Liver (tissue), 9 donors: ENCODE results near the gene ZC3H8. TPM values are rescaled to one million over a fixed set of nuclear protein-coding genes. Genes with fewer than 3 reads are reported as not detected.

Source experiments
- DNase-seq: peaks from one replicate; pipeline ENCODE4 v3.0.0-alpha.2; 2017; ENCODE audit warnings: low spot score
- H3K27ac ChIP-seq, 2 donors: one replicate each; pipeline ENCODE4 v1.7.0; 2013; ENCODE audit warnings: inconsistent platforms in 2 of 2, low read length in 2 of 2, control low read depth in 1 of 2, low read depth in 1 of 2, mild to moderate bottlenecking in 1 of 2
- H3K27me3 ChIP-seq, 4 donors: one replicate each; pipeline versions ENCODE4 v1.6.1 to v1.7.0; 2013; ENCODE audit warnings: low read length in 3 of 4, inconsistent platforms in 1 of 4, mild to moderate bottlenecking in 1 of 4, moderate library complexity in 1 of 4; ENCODE audit not compliant: control insufficient read depth in 4 of 4, insufficient read depth in 4 of 4
- H3K36me3 ChIP-seq, 4 donors: one replicate each; pipeline versions ENCODE4 v1.6.1 to v1.7.0; 2013; ENCODE audit warnings: low read length in 3 of 4, mild to moderate bottlenecking in 3 of 4, low read depth in 1 of 4, moderate library complexity in 1 of 4; ENCODE audit not compliant: control insufficient read depth in 4 of 4, insufficient read depth in 3 of 4
- H3K4me1 ChIP-seq, 4 donors: one replicate each; pipeline versions ENCODE4 v1.6.1 to v1.7.0; 2013; ENCODE audit warnings: low read length in 3 of 4, mild to moderate bottlenecking in 3 of 4, moderate library complexity in 1 of 4; ENCODE audit not compliant: control insufficient read depth in 4 of 4, insufficient read depth in 4 of 4
- H3K4me3 ChIP-seq, 3 donors: one replicate each; pipeline versions ENCODE4 v1.6.1 to v1.7.0; 2013; ENCODE audit warnings: low read length in 3 of 3, control low read depth in 1 of 3, low read depth in 1 of 3, mild to moderate bottlenecking in 1 of 3
- H3K9ac ChIP-seq, 2 donors: one replicate each; pipeline ENCODE4 v1.7.0; 2013; ENCODE audit warnings: low read length in 2 of 2, mild to moderate bottlenecking in 2 of 2, moderate library complexity in 2 of 2, control low read depth in 1 of 2, low read depth in 1 of 2
- H3K9me3 ChIP-seq, 4 donors: one replicate each; pipeline versions ENCODE4 v1.6.1 to v1.7.0; 2013; ENCODE audit warnings: low read length in 3 of 4; ENCODE audit not compliant: control insufficient read depth in 4 of 4
- FOXA1 ChIP-seq: IDR thresholded peaks from 2 replicates; pipeline ENCODE4 v1.6.1; 2016; ENCODE audit warnings: antibody characterized with exemption
- GABPA ChIP-seq, 2 donors: IDR thresholded peaks in 1 of 2; conservative IDR thresholded peaks in 1 of 2; 2 replicates each; pipeline ENCODE4 v1.6.1; 2016; ENCODE audit warnings: antibody characterized with exemption in 2 of 2, mild to moderate bottlenecking in 1 of 2, moderate library complexity in 1 of 2
- HNF4G ChIP-seq: IDR thresholded peaks from 2 replicates; pipeline ENCODE4 v1.6.1; 2016; ENCODE audit warnings: antibody characterized with exemption
- JUND ChIP-seq, 2 donors: IDR thresholded peaks; 2 replicates each; pipeline ENCODE4 v1.6.1; 2016; ENCODE audit warnings: antibody characterized with exemption in 2 of 2
- NR2F2 ChIP-seq: IDR thresholded peaks from 2 replicates; pipeline ENCODE4 v1.6.1; 2016; ENCODE audit warnings: antibody characterized with exemption
- RAD21 ChIP-seq, 2 donors: IDR thresholded peaks; 2 replicates each; pipeline ENCODE4 v1.6.1; 2016; ENCODE audit warnings: antibody characterized with exemption in 2 of 2, mild to moderate bottlenecking in 2 of 2
- RXRA ChIP-seq, 2 donors: IDR thresholded peaks; 2 replicates each; pipeline ENCODE4 v1.6.1; 2017 to 2018; ENCODE audit warnings: antibody characterized with exemption in 2 of 2, mild to moderate bottlenecking in 1 of 2
- SP1 ChIP-seq: IDR thresholded peaks from 2 replicates; pipeline ENCODE4 v1.6.1; 2018; ENCODE audit warnings: antibody characterized with exemption, mild to moderate bottlenecking
- TAF1 ChIP-seq: conservative IDR thresholded peaks from 2 replicates; pipeline ENCODE4 v1.6.1; 2016; ENCODE audit warnings: antibody characterized with exemption, mild to moderate bottlenecking
- YY1 ChIP-seq: IDR thresholded peaks from 2 replicates; pipeline ENCODE4 v1.6.1; 2016; ENCODE audit warnings: antibody characterized with exemption, mild to moderate bottlenecking
- WGBS: extraction: QIAGEN DNeasy Blood & Tissue Kit; methylation state at CpG from one replicate; pipeline ENCODE4 v1.1.7; 2013; 5-methylcytosine and 5-hydroxymethylcytosine counted together
- polyA plus RNA-seq, 2 donors: library from polyadenylated mRNA; stranded (reverse) in 1 of 2; unstranded in 1 of 2; fragments of 200-250 nt in 1 of 2; fragments of >200 nt in 1 of 2; fragmentation: Nextera tagmentation in 1 of 2; extraction: Ambion mirVana in 1 of 2; gene quantifications; one replicate each; pipeline versions ENCODE4 v1.2.1 to v1.2.3, GENCODE V29; 2013 to 2015
- total RNA-seq, 2 donors: library from RNA; depleted of rRNA; stranded (reverse); fragments of >200 nt; gene quantifications; one replicate each; pipeline ENCODE4 v1.2.3, GENCODE V29; 2014
- TF ChIP-seq, protein P1 (sequence below): fragments of 150-350 bp; IDR thresholded peaks from 2 replicates; pipeline ENCODE4 v1.5.1; 2017; ENCODE audit warnings: improper control_type of control experiment, low read depth, low read length; ENCODE audit not compliant: missing input control
- TF ChIP-seq, protein P2 (sequence below): IDR thresholded peaks from 2 replicates; pipeline ENCODE4 v1.6.1; 2016; ENCODE audit warnings: antibody characterized with exemption
- TF ChIP-seq, protein P3 (sequence below): IDR thresholded peaks from 2 replicates; pipeline ENCODE4 v1.6.1; 2016; ENCODE audit warnings: antibody characterized with exemption
- donor health status: healthy.
- donor health status: healthy.
- donor health status: healthy.
- donor health status: healthy.
- donor health status: healthy.

The ZC3H8 gene
- total and polyA plus RNA-seq, 4 donors = 2.4 to 8.9 (median 6.5) TPM

DNA sequence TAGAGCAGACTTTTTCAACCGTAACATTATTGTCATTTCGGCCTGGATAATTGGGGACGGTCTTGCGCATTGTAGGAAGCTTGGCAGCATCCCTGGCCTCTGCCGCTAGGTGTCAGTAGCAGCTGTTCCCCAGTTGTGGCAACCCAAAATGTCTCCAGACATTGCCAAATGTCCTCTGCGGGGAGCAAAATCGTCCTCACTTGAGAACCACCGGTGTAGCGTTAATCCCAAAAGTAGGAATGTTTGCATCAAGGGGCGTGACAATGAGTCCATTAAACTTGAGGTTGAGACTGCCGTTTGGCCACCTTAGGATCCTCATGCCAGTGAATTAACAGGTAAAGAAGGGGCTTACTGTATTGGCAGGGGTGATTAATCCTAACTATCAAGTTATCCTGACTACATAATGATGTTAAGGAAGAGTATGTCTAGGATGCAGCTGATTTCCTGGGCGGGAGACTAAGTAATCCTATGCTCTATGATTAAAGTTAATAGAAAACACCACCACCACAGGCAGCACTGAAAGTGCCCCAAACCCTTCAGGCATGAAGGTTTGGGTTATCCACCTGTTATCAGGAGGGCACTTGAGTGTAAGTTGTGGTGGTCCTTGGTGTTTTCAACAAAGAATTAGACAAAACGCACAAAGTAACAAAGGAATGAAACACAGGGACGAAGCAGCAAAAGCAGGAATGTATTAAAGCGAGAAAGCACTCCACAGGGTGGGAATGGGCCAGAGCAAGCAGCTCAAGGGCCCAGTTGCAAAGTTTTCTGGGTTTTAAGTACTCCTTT lies 4.9 kb upstream of the ZC3H8 start:
- TF ChIP-seq TAF1 (no peak), RXRA (IDR thresholded peaks at IDR 0.05) (peak; percentile 29 to 65), RAD21 (IDR thresholded peaks at IDR 0.05) (peak; percentile 99 to 100), YY1 (peak; percentile 65)
- TF ChIP-seq, protein P1, sequence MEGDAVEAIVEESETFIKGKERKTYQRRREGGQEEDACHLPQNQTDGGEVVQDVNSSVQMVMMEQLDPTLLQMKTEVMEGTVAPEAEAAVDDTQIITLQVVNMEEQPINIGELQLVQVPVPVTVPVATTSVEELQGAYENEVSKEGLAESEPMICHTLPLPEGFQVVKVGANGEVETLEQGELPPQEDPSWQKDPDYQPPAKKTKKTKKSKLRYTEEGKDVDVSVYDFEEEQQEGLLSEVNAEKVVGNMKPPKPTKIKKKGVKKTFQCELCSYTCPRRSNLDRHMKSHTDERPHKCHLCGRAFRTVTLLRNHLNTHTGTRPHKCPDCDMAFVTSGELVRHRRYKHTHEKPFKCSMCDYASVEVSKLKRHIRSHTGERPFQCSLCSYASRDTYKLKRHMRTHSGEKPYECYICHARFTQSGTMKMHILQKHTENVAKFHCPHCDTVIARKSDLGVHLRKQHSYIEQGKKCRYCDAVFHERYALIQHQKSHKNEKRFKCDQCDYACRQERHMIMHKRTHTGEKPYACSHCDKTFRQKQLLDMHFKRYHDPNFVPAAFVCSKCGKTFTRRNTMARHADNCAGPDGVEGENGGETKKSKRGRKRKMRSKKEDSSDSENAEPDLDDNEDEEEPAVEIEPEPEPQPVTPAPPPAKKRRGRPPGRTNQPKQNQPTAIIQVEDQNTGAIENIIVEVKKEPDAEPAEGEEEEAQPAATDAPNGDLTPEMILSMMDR = peak; percentile 97
- TF ChIP-seq, protein P2, sequence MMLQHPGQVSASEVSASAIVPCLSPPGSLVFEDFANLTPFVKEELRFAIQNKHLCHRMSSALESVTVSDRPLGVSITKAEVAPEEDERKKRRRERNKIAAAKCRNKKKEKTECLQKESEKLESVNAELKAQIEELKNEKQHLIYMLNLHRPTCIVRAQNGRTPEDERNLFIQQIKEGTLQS = no peak
- Histone ChIP-seq H3K27ac (no peak overlapping the region), H3K9me3 (no peaks in the 10 kb centered on the region), H3K4me3 (peak overlapping the region in 2 of 3 donors; percentile 35 to 43), H3K4me1 (peaks cover 0 to 6% (median 0%) of the 10 kb centered on the region in 4 donors), H3K9ac (peak overlapping the region; percentile 5 to 56), H3K36me3 (no peaks in the 10 kb centered on the region), H3K27me3 (no peaks in the 10 kb centered on the region)
- DNase-seq = peak; percentile 85
- WGBS = 21% methylated on average over 15 of the region's 15 CpGs

DNA sequence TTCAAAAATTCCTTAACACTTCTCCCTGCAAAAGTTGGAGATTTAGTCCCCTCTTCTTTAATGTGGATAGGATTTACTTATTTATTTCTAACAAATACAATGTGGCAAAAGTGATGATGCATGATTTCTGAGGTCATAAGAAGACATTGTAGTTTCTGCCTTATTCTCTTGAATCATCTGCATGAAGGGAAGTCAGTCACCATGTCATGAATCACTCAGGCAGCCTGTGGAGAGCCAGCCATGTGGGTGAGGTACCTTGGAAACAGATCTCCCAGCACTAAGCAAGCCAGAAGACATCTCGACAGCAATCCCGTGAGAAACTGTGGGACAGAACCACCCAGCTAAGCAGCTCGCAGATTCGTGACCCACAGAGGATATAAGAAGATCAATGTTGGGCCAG lies 2.7 kb upstream of the ZC3H8 start:
- TF ChIP-seq RAD21 (IDR thresholded peaks at IDR 0.05) = no peak
- no peak for TF ChIP-seq HNF4G
- TF ChIP-seq GABPA (IDR thresholded peaks at IDR 0.05 in 1 of 2, conservative IDR thresholded peaks at IDR 0.05 in 1 of 2) = no peak
- TF ChIP-seq SP1 = no peak
- TF ChIP-seq YY1 = no peak
- no peak for TF ChIP-seq NR2F2
- TF ChIP-seq, protein P1 = no peak
- no peak for TF ChIP-seq JUND (IDR thresholded peaks at IDR 0.05)
- TF ChIP-seq TAF1 = no peak
- TF ChIP-seq, protein P3, sequence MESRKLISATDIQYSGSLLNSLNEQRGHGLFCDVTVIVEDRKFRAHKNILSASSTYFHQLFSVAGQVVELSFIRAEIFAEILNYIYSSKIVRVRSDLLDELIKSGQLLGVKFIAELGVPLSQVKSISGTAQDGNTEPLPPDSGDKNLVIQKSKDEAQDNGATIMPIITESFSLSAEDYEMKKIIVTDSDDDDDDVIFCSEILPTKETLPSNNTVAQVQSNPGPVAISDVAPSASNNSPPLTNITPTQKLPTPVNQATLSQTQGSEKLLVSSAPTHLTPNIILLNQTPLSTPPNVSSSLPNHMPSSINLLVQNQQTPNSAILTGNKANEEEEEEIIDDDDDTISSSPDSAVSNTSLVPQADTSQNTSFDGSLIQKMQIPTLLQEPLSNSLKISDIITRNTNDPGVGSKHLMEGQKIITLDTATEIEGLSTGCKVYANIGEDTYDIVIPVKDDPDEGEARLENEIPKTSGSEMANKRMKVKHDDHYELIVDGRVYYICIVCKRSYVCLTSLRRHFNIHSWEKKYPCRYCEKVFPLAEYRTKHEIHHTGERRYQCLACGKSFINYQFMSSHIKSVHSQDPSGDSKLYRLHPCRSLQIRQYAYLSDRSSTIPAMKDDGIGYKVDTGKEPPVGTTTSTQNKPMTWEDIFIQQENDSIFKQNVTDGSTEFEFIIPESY = no peak
- TF ChIP-seq FOXA1 = no peak
- TF ChIP-seq, protein P2 = no peak
- no peak for TF ChIP-seq RXRA (IDR thresholded peaks at IDR 0.05)
- Histone ChIP-seq H3K27ac (no peak overlapping the region), H3K36me3 (no peaks in the 10 kb centered on the region), H3K9ac (no peak overlapping the region), H3K9me3 (no peaks in the 10 kb centered on the region), H3K4me1 (peaks cover 0 to 12% (median 6%) of the 10 kb centered on the region in 4 donors), H3K4me3 (no peak overlapping the region), H3K27me3 (no peaks in the 10 kb centered on the region)
- DNase-seq = no peak
- 82% methylated on average over 4 of the region's 4 CpGs for WGBS
